GM19452 (cell line): ENCODE results near the gene SYP.
"Not testable (repeated sequence)": the region's sequence is repeated elsewhere in the genome, so short reads cannot be mapped to it uniquely, and the experiment has no call there.

Experiments used
- ATAC-seq: cut with Tn5 transposase; IDR thresholded peaks from one replicate; pipeline ENCODE4 v1.9.1; 2021; ENCODE audit not compliant: unreplicated experiment

SYP gene

DNA sequence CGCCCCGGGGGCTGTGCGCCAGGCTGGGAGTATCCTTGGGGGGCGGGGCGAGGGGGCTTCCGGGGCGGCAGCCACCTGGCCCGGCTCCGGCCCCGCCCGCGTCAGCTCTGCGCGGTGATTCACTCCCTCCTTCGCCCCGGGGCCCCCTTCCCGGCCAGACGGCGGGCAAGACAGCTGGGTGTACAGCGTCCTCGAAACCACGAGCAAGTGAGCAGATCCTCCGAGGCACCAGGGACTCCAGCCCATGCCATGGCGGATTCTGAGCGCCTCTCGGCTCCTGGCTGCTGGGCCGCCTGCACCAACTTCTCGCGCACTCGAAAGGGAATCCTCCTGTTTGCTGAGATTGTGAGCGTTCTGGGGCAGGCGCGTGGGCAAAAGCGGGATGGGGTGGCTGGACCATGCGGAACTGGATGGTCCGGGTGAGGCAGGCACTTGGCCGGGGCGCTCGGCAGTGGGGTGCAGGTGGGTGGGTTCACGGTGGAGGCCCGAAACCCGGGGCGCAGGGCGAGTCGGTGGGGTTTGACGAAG is 28.2 kb downstream of the SYP start, which contains the start of gene PLP2:
Gene PLP2 (plus strand): TSS at position 147 of the 528 bp plus-strand sequence. CDS start 103 bp downstream, at position 250.
- ATAC-seq = no peak

DNA sequence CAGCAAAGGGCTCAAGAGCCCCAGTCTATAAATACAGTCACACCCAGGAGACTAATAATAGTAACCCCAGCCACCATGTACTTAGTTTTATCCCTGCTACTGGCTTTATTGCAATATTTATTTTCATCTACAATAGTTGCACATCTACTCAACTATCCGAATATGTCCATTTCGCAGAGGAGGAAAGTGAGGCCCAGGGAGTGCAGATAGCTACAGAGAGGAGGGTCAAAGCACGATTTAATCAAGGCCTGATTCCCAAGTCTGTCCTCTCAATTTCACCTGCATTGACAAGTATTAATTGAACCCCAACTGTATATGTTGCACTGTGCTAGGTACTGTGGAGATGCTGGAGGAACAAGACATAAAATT is 32.3 kb downstream of the SYP start:
- no peak for ATAC-seq

DNA sequence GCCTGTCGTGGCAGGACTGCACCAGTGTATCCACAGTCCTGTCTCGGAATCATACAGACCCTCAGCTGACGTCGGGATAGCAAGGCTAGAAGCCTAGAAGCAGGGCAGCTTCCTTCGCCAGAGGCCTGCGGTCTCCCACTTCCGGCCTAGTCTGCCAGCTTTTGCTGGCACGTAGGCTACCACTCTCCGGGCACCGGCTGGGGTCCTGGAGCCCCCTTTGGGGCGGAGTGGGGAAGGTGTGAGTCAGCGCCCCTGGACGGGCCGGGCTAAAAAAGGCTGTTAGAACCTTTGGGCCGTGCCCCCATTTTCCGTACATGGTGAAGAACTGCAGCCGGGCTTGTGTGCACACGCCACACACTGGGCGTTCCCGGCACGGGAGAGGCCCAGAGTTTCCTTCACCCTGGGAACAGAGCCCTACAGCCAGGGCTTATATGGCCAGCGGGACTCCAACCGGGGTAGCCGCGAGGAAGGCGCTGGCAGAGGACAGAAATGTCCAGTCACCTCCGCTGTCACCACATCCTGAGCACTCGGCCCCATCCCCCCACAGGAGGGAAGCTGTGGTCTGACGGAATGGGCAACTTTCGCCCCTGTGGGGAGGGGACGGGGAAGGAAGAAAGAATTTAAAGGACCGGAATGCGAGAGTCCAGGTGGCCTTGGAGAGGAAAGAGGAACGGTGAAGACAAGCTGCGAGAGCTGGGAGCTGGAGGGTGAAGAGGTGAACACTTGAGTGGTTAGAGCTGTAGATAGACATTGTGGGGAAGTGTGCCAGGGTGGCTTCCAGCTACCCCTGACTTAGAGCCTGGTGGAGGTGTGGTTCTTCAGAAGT is 32.9 kb downstream of the SYP start:
- ATAC-seq = no peak

DNA sequence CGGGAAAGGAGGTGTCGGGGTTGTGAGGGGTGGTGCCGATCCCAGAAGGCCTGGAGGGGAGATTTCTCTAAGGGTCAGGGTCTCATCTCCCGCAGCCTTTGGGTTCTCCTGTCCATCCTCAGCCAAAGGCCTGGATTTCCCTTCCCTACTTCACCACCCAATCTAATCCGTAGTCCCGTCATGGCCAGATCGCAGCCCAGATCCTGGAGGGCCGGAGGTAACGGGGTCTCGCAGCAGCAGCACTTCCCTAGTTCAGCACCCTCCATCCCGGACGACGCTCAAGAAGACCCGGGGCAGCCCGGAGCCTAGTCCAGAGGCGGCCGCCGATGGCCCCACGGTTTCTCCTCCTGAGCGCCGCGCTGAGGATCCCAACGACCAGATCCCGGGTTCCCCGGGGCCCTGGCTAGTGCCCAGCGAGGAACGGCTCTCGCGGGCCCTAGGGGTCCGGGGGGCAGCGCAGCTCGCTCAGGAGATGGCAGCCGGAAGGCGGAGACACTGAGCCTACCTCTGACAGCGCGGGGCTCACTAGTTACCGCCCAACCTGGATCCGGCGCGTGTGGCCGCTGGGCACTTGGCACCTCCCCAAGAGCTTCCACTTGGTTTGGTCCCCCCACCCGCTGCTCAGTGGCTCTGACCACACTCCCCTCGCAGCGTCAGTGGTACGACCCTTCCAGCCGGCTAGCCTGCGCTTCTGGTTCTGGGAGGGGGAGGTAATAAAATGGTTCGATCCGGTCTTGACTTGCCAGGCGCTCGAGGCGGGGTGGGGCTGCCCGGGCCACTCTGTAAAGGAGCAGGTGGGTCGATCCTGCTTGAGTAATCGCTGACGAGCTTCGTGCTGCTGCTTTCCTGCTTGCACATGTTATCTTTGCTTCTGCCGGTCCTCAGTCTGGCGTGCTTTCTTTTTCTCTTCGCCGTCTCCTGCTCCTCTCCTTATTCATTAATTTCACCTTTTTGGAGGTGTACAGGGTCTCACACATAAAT is 33.8 kb downstream of the SYP start:
- ATAC-seq = no peak

DNA sequence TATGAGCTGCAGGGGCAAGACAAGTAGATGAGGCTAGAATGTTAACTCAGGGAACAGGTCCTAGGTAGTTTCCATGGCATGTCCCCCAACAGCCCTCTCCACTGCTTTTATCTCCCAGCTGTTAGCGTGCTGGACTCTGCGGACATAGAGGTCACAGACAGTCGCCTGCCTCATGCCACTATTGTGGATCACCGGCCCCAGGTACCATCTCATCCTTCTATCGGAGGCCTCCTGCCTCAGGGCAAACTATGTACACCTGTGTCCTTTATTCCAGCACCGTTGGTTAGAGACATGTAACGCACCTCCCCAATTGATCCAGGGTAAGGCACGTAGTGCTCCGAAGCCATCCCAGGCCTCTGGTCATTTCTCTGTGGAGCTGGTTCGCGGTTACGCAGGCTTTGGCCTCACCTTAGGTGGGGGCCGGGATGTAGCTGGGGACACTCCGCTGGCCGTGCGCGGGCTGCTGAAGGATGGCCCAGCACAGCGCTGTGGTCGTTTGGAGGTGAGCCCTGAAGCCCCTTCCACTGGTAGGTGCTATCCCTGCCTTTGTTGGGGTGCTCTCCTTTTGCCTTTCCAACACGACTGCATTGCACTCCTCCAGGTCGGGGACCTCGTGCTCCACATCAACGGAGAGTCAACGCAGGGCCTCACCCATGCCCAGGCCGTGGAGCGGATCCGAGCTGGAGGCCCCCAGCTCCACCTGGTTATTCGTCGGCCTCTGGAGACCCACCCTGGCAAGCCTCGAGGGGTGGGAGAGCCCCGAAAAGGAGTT is 35.2 kb downstream of the SYP start:
- no peak for ATAC-seq

DNA sequence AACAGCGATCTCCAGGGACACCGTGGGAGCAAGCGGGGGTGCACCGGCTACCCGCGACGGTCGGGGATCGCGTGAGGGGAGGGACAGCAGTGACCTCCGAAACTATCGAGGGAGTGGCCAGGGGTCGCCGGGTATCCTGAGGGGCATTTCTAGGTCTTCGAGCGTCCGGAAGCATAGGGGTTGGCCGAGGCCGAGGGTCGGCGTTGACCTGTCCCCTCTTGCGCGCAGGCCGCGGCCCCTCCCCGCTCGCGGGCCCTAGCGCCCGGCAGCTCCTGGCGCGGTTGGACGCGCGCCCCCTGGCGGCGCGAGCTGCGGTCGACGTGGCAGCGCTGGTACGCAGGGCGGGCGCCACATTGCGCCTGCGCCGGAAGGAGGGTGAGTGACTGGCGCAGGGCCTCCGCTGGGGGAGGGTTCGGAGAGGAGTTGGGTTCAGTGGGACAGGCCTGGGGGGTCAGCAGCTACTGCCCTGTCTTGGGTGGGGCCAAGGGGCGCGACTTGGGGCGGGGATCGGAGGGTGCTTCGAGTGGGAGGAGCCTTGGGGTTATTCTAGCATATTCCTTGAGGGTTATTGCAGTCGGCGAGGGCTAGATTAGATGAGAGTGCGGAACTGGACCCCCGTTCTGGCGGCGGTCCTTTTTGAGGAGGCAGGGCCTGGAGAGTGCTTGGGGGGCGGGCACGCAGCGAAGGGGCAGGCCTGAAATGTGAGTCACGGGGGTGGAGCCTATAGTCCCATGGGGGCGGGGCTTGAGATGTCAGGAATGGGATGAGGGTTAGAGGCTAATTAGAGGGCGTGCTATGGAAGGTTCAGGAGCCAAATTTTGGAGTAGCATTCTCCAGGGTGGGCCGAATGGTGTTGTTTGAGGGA is 36.2 kb downstream of the SYP start:
- ATAC-seq = peak; percentile 46

DNA sequence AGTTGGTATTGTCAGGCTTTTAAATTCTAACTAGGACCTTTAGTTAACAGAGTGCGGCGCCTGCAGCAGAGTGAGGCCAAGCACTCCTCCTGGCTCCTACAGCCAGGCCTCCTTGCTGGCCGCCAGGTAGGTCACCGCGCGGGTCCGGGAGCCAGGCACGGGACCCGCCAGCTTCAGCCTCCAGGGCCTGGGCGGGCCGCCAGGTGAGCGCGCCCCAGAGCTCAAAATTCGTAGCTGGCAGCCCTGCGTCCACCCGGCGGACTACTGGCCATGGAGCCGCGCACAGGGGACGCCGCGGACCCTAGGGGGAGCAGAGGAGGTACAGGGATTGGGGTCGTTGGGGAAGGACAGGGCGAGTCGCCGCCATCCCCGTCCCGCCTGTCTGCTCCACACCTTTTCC is 37.4 kb downstream of the SYP start, which contains the start of gene MAGIX:
Gene MAGIX (plus strand): TSS at position 139 of the 400 bp plus-strand sequence. CDS start 132 bp downstream, at position 271.
- no peak for ATAC-seq

DNA sequence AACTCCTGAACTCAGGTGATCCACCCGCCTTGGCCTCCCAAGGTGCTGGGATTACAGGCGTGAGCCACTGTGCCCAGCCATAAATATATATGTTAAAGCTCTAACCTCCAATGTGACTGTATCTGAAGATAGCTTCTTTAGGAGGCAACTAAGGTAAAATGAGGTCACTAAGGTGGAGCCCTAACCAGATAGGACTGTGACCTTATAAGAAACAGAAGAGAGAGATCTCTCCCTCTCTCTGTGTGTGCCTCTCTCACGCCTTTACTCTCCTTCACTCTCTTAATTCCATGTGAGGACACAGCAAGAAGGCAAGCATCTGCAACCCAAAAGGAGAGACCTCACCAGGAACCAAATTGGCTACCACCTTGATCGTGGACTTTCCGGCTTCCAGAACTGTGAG is 38.4 kb downstream of the SYP start:
- ATAC-seq = no peak

DNA sequence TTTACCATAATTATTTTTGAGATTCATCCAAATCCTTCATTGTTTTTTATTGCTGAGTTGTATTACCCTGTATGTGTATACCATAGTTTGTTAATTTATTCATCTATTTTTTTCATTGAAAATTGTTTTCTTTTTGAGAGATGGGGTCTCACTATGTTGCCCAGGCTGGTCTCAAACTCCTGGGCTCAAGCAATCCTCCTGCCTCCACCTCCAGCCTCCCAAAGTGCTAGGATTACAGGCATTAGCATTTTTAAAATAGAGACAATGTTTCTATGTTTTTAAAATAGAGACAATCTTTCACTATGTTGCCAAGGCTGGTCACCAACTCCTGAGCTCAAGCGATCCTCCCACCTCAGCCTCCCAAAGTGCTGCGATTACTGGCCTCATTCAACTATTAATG is 39.1 kb downstream of the SYP start:
- ATAC-seq = no peak

DNA sequence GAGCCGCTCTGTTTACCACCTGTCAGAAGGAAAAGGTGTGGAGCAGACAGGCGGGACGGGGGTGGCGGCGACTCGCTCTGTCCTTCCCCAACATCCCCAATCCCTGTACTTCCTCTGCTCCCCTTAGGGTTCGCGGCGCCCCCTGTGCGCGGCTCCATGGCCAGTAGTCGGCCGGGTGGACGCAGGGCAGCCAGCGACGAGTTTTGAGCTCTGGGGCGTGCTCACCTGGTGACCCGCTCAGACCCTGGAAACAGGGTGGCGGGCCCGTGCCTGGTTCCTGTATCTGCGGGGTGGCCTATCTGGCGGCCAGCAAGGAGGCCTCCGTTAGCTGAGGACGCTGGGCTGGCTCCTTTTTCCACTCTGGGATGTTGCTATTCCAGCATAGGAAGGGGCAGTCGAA is 42.8 kb downstream of the SYP start:
- ATAC-seq = no peak

DNA sequence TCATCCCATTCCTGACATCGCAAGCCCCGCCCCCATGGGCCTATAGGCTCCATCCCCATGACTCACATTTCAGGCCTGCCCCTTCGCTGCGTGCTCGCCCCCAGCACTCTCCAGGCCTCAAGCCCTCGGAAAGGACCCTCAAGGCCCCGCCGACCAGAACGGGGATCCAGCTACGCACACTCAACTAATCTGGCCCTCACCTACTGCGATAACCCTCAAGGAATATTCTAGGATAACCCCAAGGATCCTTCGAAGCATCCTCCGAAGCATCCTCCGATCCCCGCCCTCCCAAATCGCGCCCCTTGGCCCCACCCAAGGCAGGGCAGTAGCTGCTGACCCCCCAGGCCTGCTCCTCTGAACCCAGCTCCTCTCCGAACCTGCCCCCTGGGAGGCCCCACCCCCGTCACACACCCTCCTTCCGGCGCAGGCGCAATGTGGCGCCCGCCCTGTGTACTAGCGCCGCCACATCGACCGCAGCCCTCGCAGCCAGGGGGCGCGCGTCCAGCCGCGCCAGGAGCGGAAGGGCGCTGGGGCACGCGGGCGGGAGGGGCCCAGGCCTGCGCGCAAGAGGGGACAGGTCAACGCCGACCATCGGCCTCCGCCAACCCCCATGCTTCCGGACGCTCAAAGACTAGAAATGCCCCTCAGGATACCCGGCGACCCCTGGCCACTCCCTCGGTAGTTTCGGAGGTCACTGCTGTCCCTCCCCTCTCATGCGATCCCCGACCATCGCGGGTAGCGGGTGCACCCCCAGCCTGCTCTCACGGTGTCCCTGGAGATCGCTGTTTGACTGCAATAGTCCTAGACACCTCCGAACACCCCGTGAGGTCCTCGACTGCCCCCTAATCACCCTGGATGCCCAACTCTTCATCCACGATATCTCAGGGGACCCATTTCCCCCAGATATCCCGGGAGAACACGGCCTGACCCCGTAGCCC is 43.8 kb downstream of the SYP start:
- ATAC-seq = peak; percentile 87

DNA sequence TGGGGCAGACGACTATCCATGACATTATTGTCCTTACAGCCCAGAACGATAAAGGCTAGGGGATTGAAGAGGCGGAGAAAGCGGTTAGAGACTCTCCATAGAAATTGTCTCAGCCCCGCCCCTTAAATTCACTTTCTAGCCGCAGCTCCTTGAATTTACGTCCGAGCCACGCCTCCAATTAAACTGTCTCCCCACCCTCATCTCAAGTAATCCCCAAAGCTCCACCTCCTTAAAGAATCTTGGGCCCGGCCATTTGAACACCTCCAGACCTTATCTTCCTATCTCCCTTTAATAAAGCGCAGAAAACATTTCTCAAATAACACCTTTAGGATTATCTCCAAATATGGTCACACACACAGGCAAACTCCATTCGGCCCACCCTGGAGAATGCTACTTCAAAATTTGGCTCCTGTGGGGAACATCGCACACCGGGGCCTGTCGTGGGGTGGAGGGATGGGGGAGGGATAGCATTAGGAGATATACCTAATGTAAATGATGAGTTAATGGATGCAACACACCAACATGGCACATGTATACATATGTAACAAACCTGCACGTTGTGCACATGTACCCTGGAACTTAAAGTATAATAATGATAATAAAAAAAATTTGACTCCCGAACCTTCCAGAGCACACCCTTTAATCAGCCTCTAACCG is 44.6 kb downstream of the SYP start:
- peak; percentile 19 for ATAC-seq

DNA sequence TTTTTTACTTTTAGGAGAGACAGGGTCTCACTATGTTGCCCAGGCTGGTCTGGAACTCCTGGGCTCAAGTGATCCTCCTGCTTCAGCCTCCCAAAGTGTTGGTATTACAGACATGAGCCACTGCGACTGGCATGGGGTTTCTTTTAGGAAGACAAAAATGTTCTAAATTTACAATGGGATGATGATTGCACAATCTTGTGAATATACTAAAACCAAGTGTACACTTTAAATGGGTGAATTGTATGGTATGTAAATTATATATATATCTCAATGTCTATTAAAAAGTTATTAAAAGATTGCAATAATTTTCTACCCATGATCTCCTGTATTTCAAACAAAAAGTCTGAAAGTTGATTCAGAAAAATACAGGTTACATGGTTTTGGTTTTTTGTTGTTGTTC is 46.5 kb downstream of the SYP start:
- ATAC-seq = no peak

DNA sequence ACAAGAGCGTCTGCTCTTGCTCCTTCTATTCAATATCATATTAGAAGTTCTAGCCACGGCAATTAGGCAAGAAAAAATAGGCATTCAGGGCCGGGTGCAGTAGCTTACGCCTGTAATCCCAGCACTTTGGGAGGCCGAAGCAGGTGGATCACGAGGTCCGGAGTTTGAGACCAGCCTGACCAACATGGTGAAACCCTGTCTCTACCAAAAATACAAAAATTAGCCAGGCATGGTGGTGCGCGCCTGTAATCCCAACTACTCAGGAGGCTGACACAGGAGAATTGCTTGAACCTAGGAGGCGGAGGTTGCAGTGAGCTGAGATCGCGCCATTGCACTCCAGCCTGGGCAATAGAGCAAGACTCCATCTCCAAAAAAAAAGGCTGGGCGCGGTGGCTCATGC is 50.7 kb downstream of the SYP start:
- not testable (repeated sequence) for ATAC-seq

DNA sequence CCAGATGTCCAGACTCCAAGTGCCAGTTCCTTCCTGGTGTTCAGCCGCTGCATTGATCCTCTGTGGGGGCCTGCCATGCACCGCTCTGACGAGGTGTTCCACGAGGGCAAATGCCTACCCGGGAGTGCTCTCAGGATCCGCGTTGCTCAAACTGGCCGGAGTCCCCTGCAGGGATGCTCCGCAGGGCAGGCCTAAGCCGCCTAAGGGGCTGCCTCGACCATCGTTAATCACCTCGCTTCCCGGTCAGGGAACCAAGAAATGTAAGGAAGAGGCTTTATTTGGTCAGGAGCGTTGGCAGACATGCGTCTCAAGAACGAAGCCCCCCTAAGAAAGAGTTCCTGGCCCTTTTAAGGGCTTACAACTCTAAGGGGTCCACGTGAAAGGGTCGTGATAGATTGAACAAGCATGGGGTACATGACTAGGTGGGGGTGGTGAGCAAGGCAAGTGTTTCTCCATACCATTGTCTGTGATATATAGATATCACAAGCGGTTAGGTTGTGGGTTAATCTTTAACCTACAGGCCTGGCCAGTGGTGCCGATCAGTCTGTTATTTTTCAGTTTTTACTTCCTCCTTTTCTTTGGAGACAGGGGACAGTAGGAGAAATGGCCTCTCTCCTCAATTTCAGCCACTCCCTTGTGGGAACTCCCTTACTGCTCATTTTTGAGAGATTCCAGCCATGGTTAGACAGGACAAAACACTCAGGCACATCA is 51.4 kb downstream of the SYP start:
- ATAC-seq = not testable (repeated sequence)

DNA sequence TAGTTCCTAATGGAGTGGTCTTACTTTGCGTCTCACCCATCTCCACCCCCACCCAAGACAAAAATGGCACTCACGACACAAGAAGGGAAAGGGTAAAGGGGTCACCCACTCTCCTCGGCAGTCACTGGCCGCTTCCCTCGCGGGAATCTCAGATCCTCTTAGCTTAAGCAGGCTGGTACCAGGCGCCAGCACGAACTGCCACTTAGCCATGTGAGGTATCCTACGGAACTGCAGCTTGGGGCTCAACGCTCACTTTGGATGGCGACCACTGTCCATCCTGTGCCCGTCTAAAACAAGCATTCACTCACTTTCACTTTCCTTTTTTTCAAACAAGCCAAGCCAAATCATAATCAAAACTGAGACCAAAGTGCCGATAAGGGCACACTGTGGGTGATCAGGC is 52.1 kb downstream of the SYP start:
- ATAC-seq = no peak

DNA sequence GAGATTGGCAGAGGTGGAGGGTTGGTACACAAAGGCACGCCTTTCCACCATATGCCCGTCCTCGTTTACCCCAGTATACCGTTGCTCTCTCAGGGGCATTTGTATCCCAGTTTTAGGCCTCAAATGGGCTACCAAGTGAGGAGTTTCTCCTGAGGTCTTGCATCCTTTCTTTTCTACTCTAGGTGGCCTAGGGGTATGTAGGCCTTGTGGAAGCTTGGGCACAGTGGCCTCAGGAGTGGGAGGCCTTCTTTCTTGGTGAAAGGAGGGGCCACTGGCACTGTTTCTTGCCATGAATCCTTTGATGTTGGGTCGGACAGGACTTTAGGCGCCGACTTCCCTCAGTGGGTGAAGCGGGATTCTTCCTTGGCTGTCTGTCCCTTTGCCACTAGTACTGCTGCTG is 52.7 kb downstream of the SYP start:
- no peak for ATAC-seq

DNA sequence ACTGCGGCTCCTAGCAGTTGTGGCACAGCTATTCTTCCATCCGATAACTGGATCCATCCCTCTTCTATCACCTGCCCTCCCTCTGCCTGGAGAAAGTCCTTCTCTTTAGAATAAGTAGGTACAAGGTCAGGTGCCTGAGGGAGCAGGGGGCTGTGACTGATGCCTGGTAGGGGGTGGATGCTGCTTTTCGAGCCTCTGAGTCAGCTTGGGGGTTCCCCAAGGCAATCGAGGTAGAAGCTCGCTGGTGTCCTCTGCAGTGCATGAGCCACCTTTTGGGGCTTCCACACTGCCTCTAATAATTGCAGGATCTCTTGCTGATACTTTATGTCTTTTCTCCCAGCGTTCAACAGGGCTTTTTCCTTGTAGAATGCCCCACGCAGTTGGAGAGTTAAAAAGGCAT is 56.8 kb downstream of the SYP start:
- not testable (repeated sequence) for ATAC-seq
